ENCODE results near the gene NUDT21.

- TF ChIP-seq, protein P1, sequence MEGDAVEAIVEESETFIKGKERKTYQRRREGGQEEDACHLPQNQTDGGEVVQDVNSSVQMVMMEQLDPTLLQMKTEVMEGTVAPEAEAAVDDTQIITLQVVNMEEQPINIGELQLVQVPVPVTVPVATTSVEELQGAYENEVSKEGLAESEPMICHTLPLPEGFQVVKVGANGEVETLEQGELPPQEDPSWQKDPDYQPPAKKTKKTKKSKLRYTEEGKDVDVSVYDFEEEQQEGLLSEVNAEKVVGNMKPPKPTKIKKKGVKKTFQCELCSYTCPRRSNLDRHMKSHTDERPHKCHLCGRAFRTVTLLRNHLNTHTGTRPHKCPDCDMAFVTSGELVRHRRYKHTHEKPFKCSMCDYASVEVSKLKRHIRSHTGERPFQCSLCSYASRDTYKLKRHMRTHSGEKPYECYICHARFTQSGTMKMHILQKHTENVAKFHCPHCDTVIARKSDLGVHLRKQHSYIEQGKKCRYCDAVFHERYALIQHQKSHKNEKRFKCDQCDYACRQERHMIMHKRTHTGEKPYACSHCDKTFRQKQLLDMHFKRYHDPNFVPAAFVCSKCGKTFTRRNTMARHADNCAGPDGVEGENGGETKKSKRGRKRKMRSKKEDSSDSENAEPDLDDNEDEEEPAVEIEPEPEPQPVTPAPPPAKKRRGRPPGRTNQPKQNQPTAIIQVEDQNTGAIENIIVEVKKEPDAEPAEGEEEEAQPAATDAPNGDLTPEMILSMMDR (conservative IDR thresholded peaks at IDR 0.05), result no peak
- TF ChIP-seq EZH2 (IDR thresholded peaks at IDR 0.05; ENCODE audit: low read depth), result no peak
Measured at GRCh38 chr16:56420613-56421012, 30.5 kb downstream of the NUDT21 start.
